CD14-positive monocyte (primary cell): ENCODE measurements around the gene CD44. TPM values are rescaled to one million over a fixed set of nuclear protein-coding genes. Genes with fewer than 3 reads are reported as not detected.

Experiments
- DNase-seq, 3 donors: peaks; one replicate each; pipeline ENCODE4 v3.0.0-alpha.2; 2011 to 2022
- H2AFZ ChIP-seq: 2 replicates; pipeline ENCODE4 v1.6.0; 2012; ENCODE audit warnings: mild to moderate bottlenecking, low read depth, low read length, inconsistent platforms; ENCODE audit not compliant: insufficient read depth, poor library complexity, severe bottlenecking
- H3K27ac ChIP-seq, 2 donors: 1 replicate in 1 of 2; 2 replicates in 1 of 2; pipeline ENCODE4 v1.5.1; 2012 to 2013; ENCODE audit warnings: low read length in 2 of 2, control low read depth in 1 of 2, inconsistent platforms in 1 of 2, low read depth in 1 of 2, mild to moderate bottlenecking in 1 of 2
- H3K27me3 ChIP-seq, 2 donors: one replicate each; pipeline versions ENCODE4 v1.6.0 to v1.6.1; 2011 to 2013; ENCODE audit warnings: low read length in 2 of 2; ENCODE audit not compliant: control insufficient read depth in 2 of 2, insufficient read depth in 2 of 2
- H3K36me3 ChIP-seq, 2 donors: replicated peaks in 1 of 2; 1 replicate in 1 of 2; 2 replicates in 1 of 2; pipeline versions ENCODE4 v1.5.1 to v1.6.1; 2012 to 2013; ENCODE audit warnings: low read length in 2 of 2, control low read depth in 1 of 2, inconsistent platforms in 1 of 2, mild to moderate bottlenecking in 1 of 2; ENCODE audit not compliant: insufficient read depth in 2 of 2, control insufficient read depth in 1 of 2
- H3K4me1 ChIP-seq, 2 donors: 1 replicate in 1 of 2; 2 replicates in 1 of 2; pipeline versions ENCODE4 v1.5.1 to v1.6.1; 2012 to 2013; ENCODE audit warnings: low read length in 2 of 2, control low read depth in 1 of 2, inconsistent platforms in 1 of 2, mild to moderate bottlenecking in 1 of 2, moderate library complexity in 1 of 2; ENCODE audit not compliant: insufficient read depth in 2 of 2, control insufficient read depth in 1 of 2
- H3K4me2 ChIP-seq: replicated peaks from 2 replicates; pipeline ENCODE3; 2012; ENCODE audit warnings: low read length, moderate library complexity, mild to moderate bottlenecking; ENCODE audit not compliant: poor library complexity, severe bottlenecking; ENCODE audit errors: extremely low read depth
- H3K4me3 ChIP-seq, 3 experiments: fragments of 200-600 bp in 1 of 3; sonication (generic) in 1 of 3; replicated peaks in 1 of 3; 1 replicate in 2 of 3; 2 replicates in 1 of 3; pipeline ENCODE4 v1.5.1; 2011 to 2013; ENCODE audit warnings: low read length in 3 of 3, mild to moderate bottlenecking in 3 of 3, control low read depth in 2 of 3, low read depth in 2 of 3, inconsistent platforms in 1 of 3, moderate library complexity in 1 of 3
- H3K79me2 ChIP-seq: 2 replicates; pipeline ENCODE4 v1.6.0; 2012; ENCODE audit warnings: mild to moderate bottlenecking, control low read depth, inconsistent platforms, low read length, moderate library complexity; ENCODE audit not compliant: insufficient read depth
- H3K9ac ChIP-seq: 2 replicates; pipeline ENCODE4 v1.6.0; 2017; ENCODE audit warnings: low read length, mild to moderate bottlenecking; ENCODE audit not compliant: insufficient read depth, poor library complexity, severe bottlenecking
- H3K9me3 ChIP-seq, 2 donors: replicated peaks in 1 of 2; 1 replicate in 1 of 2; 2 replicates in 1 of 2; pipeline versions ENCODE4 v1.5.1 to v1.6.1; 2012 to 2013; ENCODE audit warnings: low read length in 2 of 2, control low read depth in 1 of 2; ENCODE audit not compliant: control insufficient read depth in 1 of 2, insufficient read depth in 1 of 2
- H4K20me1 ChIP-seq: 2 replicates; pipeline ENCODE4 v1.6.0; 2012; ENCODE audit warnings: mild to moderate bottlenecking, low read length, control low read depth, moderate library complexity; ENCODE audit not compliant: insufficient read depth
- H3K27ac Mint-ChIP-seq, 7 donors: one replicate each; pipeline ENCODE4 v1.8.0; 2020; ENCODE audit warnings: mild to moderate bottlenecking in 7 of 7, mixed read lengths in 7 of 7, moderate library complexity in 6 of 7, inconsistent platforms in 2 of 7
- H3K27me3 Mint-ChIP-seq, 3 donors: one replicate each; pipeline ENCODE4 v1.8.0; 2021 to 2022; ENCODE audit warnings: low read depth in 3 of 3, mild to moderate bottlenecking in 3 of 3, mixed read lengths in 3 of 3, moderate library complexity in 3 of 3, inconsistent platforms in 1 of 3
- H3K36me3 Mint-ChIP-seq, 2 donors: one replicate each; pipeline ENCODE4 v1.8.0; 2020; ENCODE audit warnings: mixed read lengths in 2 of 2, inconsistent platforms in 1 of 2, mild to moderate bottlenecking in 1 of 2
- H3K4me1 Mint-ChIP-seq: one replicate; pipeline ENCODE4 v1.8.0; 2020; ENCODE audit warnings: mild to moderate bottlenecking, mixed read lengths
- H3K4me3 Mint-ChIP-seq, 2 donors: one replicate each; pipeline ENCODE4 v1.8.0; 2020; ENCODE audit warnings: mild to moderate bottlenecking in 2 of 2, mixed read lengths in 2 of 2, moderate library complexity in 1 of 2
- H3K9me3 Mint-ChIP-seq, 7 donors: one replicate each; pipeline ENCODE4 v1.8.0; 2020 to 2022; ENCODE audit warnings: mixed read lengths in 7 of 7, mild to moderate bottlenecking in 6 of 7, moderate library complexity in 6 of 7, inconsistent platforms in 2 of 7
- WGBS: methylation state at CpG from one replicate; pipeline ENCODE4 v1.1.5; 2013; ENCODE audit warnings: missing lambda C conversion rate; ENCODE audit not compliant: insufficient coverage; 5-methylcytosine and 5-hydroxymethylcytosine counted together
- intact Hi-C, 2 donors: fragments of 100-400 bp; cut with micrococcal nuclease; formaldehyde crosslinking; loops; one replicate each; pipeline versions ENCODE4 v1.15.0 to v1.15.1; 2023
- polyA plus RNA-seq, 3 donors: library from polyadenylated mRNA; depleted of rRNA in 1 of 3; unstranded in 2 of 3; stranded (reverse) in 1 of 3; fragments of 300-500 nt in 2 of 3; fragments of >200 nt in 1 of 3; fragmentation: Illumina TruSeq in 2 of 3; gene quantifications; 1 replicate in 2 of 3; 2 replicates in 1 of 3; pipeline ENCODE4 v1.2.3, GENCODE V29; 2012 to 2021
- TF ChIP-seq, protein P1 (sequence below): fragments of 200-600 bp; IDR thresholded peaks from one replicate; pipeline ENCODE4 v1.8.0; 2022; ENCODE audit warnings: antibody characterized with exemption, mild to moderate bottlenecking

Gene CD44
- polyA plus RNA-seq, 3 donors = 415 to 866 (median 531) TPM

DNA sequence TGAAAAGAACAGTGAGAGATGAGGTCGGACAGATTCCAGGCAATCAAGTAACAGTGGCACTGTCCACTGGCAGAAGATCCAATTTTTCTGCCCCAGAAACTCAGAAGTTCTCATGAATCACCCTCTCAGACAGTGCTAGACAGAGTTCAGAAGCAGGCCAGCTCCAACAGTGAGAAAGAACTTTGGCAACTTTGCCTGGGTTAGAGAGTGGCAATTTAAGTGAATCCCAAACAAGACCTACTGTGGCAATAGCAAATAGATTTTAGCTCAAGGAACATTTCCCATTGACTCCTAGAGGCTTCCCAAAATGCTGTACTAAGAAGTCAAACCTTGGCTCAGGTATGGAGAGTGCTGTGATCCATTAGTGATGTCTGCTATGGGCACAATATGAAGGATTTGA lies 12.3 kb downstream of the CD44 start:
- no peak overlapping the region for H3K4me3 Mint-ChIP-seq
- Histone ChIP-seq H3K4me3 (no peak overlapping the region), H3K36me3 (peaks cover 44 to 93% of the 10 kb centered on the region in 2 donors)

DNA sequence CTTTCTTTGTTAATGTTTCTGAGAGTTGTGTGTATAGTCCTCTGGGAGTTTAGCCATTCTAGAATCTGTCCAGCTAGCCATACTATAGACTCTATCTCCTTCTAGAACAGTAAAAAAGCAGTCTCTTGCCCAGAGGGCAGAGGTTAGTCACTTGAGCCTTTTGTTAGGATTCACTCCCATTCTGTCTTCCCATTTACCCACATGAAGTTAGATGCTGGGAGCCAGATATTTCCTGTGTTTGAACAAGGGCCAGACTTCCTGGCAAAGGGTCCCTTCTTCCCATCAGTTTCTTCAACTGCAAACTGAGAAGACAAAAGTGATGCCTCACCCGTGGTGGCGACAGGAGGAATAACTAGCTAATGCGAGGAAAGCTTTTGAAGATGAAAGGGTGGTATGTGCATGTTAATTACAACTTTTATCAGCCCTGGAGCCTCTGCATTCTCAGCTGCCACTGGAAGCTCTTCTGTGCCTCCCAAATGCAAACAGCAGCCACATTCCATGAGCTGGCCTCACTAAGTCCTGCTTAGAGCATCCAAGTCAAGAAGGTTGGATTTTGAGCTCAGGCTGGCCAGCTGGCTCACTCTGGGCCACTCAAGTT lies 12.8 kb downstream of the CD44 start:
- H3K27me3 Mint-ChIP-seq = peaks cover 0 to 1% (median 0%) of the 10 kb centered on the region in 3 donors
- intact Hi-C loops = no loop called here
- H3K4me3 ChIP-seq = no peak overlapping the region
- peaks cover 10 to 16% of the 10 kb centered on the region in 2 donors for H3K4me1 ChIP-seq
- peak overlapping the region in 1 of 2 donors; percentile 50 for H3K27ac ChIP-seq
- H3K36me3 ChIP-seq = peaks cover 44 to 94% of the 10 kb centered on the region in 2 donors
- no peak for DNase-seq
- H3K4me3 Mint-ChIP-seq = no peak overlapping the region
- H3K9ac ChIP-seq = no peak overlapping the region
- TF ChIP-seq, protein P1, sequence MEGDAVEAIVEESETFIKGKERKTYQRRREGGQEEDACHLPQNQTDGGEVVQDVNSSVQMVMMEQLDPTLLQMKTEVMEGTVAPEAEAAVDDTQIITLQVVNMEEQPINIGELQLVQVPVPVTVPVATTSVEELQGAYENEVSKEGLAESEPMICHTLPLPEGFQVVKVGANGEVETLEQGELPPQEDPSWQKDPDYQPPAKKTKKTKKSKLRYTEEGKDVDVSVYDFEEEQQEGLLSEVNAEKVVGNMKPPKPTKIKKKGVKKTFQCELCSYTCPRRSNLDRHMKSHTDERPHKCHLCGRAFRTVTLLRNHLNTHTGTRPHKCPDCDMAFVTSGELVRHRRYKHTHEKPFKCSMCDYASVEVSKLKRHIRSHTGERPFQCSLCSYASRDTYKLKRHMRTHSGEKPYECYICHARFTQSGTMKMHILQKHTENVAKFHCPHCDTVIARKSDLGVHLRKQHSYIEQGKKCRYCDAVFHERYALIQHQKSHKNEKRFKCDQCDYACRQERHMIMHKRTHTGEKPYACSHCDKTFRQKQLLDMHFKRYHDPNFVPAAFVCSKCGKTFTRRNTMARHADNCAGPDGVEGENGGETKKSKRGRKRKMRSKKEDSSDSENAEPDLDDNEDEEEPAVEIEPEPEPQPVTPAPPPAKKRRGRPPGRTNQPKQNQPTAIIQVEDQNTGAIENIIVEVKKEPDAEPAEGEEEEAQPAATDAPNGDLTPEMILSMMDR = no peak
- peaks cover 100% of the 10 kb centered on the region for H3K79me2 ChIP-seq
- no CpG with 5 or more reads among the region's 3 CpGs for WGBS
- peaks cover 76 to 95% of the 10 kb centered on the region in 2 donors for H3K36me3 Mint-ChIP-seq
- H3K27ac Mint-ChIP-seq = peak overlapping the region in 5 of 7 donors; percentile 11 to 75 (median 29)
- peaks cover 75% of the 10 kb centered on the region for H3K4me1 Mint-ChIP-seq
- H3K9me3 Mint-ChIP-seq = peaks cover 0 to 4% (median 0%) of the 10 kb centered on the region in 7 donors
- H2AFZ ChIP-seq = no peak overlapping the region
- peaks cover 100% of the 10 kb centered on the region for H4K20me1 ChIP-seq
- H3K4me2 ChIP-seq = no peak overlapping the region
- H3K9me3 ChIP-seq = no peaks in the 10 kb centered on the region
- H3K27me3 ChIP-seq = no peaks in the 10 kb centered on the region

More for the DNA sequence above, 12.3 kb downstream of the CD44 start:
- TF ChIP-seq, protein P1 = no peak
- intact Hi-C loops = no loop called here
- Mint-ChIP-seq H3K36me3 (peaks cover 77 to 96% of the 10 kb centered on the region in 2 donors), H3K27ac (peak overlapping the region in 6 of 7 donors; percentile 5 to 84 (median 23)), H3K9me3 (peaks cover 0 to 4% (median 0%) of the 10 kb centered on the region in 7 donors), H3K27me3 (peaks cover 0 to 1% (median 0%) of the 10 kb centered on the region in 3 donors), H3K4me1 (peaks cover 75% of the 10 kb centered on the region)
- Histone ChIP-seq H3K9ac (no peak overlapping the region), H3K79me2 (peaks cover 100% of the 10 kb centered on the region), H3K9me3 (no peaks in the 10 kb centered on the region), H3K4me2 (no peak overlapping the region), H3K4me1 (peaks cover 10 to 21% of the 10 kb centered on the region in 2 donors), H4K20me1 (peaks cover 100% of the 10 kb centered on the region), H2AFZ (no peak overlapping the region), H3K27ac (peak overlapping the region in 1 of 2 donors; percentile 50), H3K27me3 (no peaks in the 10 kb centered on the region)
- no peak for DNase-seq
- 86% methylated on average over 1 of the region's 1 CpG for WGBS
